22Rv1 (cell line): ENCODE measurements around the gene CHAC2.

Experiments used
- CTCF ChIP-seq: fragments of 450-650 bp; IDR thresholded peaks from 2 replicates; pipeline ENCODE4 v1.5.1; 2017; ENCODE audit warnings: mild to moderate bottlenecking
- ZFX ChIP-seq: fragments of 450-650 bp; IDR thresholded peaks from 2 replicates; pipeline ENCODE4 v1.6.1; 2017; ENCODE audit warnings: antibody characterized with exemption, borderline replicate concordance

DNA sequence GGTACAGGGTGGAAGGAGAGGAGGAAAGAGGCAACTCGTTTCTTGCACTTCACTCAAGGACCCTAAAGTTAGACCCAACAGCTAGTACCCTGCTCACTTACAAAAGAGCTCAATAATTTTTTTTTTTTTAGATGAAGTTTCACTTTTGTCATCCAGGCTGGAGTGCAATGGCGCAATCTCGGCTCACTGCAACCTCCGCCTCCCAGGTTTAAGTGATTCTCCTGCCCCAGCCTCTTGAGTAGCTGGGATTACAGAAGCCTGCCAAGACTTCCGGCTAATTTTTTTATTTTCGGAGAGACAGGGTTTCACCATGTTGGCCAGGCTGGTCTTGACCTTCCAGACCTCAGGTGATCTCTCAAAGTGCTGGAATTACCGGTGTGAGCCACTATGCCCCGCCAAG is 15.1 kb downstream of the CHAC2 start:
- TF ChIP-seq CTCF, result no peak
- TF ChIP-seq ZFX, result no peak
